ENCODE data around the gene LAMA1. TPM values are rescaled to one million over a fixed set of nuclear protein-coding genes. Genes with fewer than 3 reads are reported as not detected.

LAMA1 gene
- total RNA-seq, 5 donors from 2014 or later (not counting 1 experiment from before 2014, with no cell fraction given) = 0.09 to 0.43 (median 0.09) TPM; not detected in 2

GRCh38 chr18:6961331-6961730 is 156.3 kb downstream of the LAMA1 start:
- no peaks in the 10 kb centered on the region for H3K27me3 ChIP-seq (replicated peaks in 1 of 2; ENCODE audit: control insufficient read depth in 2 of 2, extremely low read depth in 1 of 2, insufficient read depth in 2 of 2, low read length in 1 of 2)
- Mint-ChIP-seq H3K27me3 (no peaks in the 10 kb centered on the region), H3K27ac (no peak overlapping the region), H3K36me3 (no peaks in the 10 kb centered on the region), H3K4me1 (no peaks in the 10 kb centered on the region), H3K4me3 (no peak overlapping the region), H3K9me3 (peaks cover 0 to 10% (median 7%) of the 10 kb centered on the region in 3 donors)
- CTCF ChIA-PET = no interaction called here
- POLR2A ChIA-PET = no interaction called here
- H3K27ac ChIP-seq (ENCODE audit: low read length) = no peak overlapping the region
- no peaks in the 10 kb centered on the region for H3K36me3 ChIP-seq (ENCODE audit: control insufficient read depth in 2 of 2, extremely low read depth in 1 of 2, insufficient read depth in 1 of 2, low read length in 1 of 2)
- no peak for DNase-seq
- ATAC-seq (replicated peaks in 1 of 4) = no peak
- H3K4me3 ChIP-seq (ENCODE audit: control insufficient read depth in 1 of 2, extremely low read depth in 1 of 2, low read length in 1 of 2) = no peak overlapping the region
- WGBS (ENCODE audit: insufficient coverage) = 86% methylated on average over 8 of the region's 9 CpGs
- no peaks in the 10 kb centered on the region for H3K4me1 ChIP-seq (ENCODE audit: control insufficient read depth in 1 of 2, extremely low read depth in 1 of 2, insufficient read depth in 2 of 2, low read length in 2 of 2)
- no peaks in the 10 kb centered on the region for H3K9me3 ChIP-seq

- Mint-ChIP-seq H3K4me3 (no peak overlapping the region), H3K9me3 (peaks cover 0 to 7% (median 7%) of the 10 kb centered on the region in 3 donors), H3K4me1 (no peaks in the 10 kb centered on the region), H3K27ac (no peak overlapping the region), H3K27me3 (no peaks in the 10 kb centered on the region), H3K36me3 (no peaks in the 10 kb centered on the region)
- WGBS (ENCODE audit: insufficient coverage) = 89% methylated on average over 2 of the region's 2 CpGs
- DNase-seq = no peak
- H3K27ac ChIP-seq (ENCODE audit: low read length) = no peak overlapping the region
- ChIA-PET POLR2A (no interaction called here), CTCF (no interaction called here)
- H3K36me3 ChIP-seq (ENCODE audit: control insufficient read depth in 2 of 2, extremely low read depth in 1 of 2, insufficient read depth in 1 of 2, low read length in 1 of 2) = no peaks in the 10 kb centered on the region
- no peaks in the 10 kb centered on the region for H3K27me3 ChIP-seq (replicated peaks in 1 of 2; ENCODE audit: control insufficient read depth in 2 of 2, extremely low read depth in 1 of 2, insufficient read depth in 2 of 2, low read length in 1 of 2)
- no peaks in the 10 kb centered on the region for H3K4me1 ChIP-seq (ENCODE audit: control insufficient read depth in 1 of 2, extremely low read depth in 1 of 2, insufficient read depth in 2 of 2, low read length in 2 of 2)
- ATAC-seq (replicated peaks in 1 of 4) = no peak
- H3K9me3 ChIP-seq = no peaks in the 10 kb centered on the region
- H3K4me3 ChIP-seq (ENCODE audit: control insufficient read depth in 1 of 2, extremely low read depth in 1 of 2, low read length in 1 of 2) = no peak overlapping the region
Measured at GRCh38 chr18:6960656-6961055, 156.9 kb downstream of the LAMA1 start.

GRCh38 chr18:6960124-6960523 is 157.5 kb downstream of the LAMA1 start:
- Histone ChIP-seq H3K36me3 (ENCODE audit: control insufficient read depth in 2 of 2, extremely low read depth in 1 of 2, insufficient read depth in 1 of 2, low read length in 1 of 2) (no peaks in the 10 kb centered on the region), H3K4me1 (ENCODE audit: control insufficient read depth in 1 of 2, extremely low read depth in 1 of 2, insufficient read depth in 2 of 2, low read length in 2 of 2) (no peaks in the 10 kb centered on the region), H3K9me3 (no peaks in the 10 kb centered on the region), H3K27me3 (replicated peaks in 1 of 2; ENCODE audit: control insufficient read depth in 2 of 2, extremely low read depth in 1 of 2, insufficient read depth in 2 of 2, low read length in 1 of 2) (no peaks in the 10 kb centered on the region), H3K4me3 (ENCODE audit: control insufficient read depth in 1 of 2, extremely low read depth in 1 of 2, low read length in 1 of 2) (no peak overlapping the region), H3K27ac (ENCODE audit: low read length) (no peak overlapping the region)
- H3K27me3 Mint-ChIP-seq = no peaks in the 10 kb centered on the region
- POLR2A ChIA-PET = no interaction called here
- CTCF ChIA-PET = no interaction called here
- H3K36me3 Mint-ChIP-seq = no peaks in the 10 kb centered on the region
- no peaks in the 10 kb centered on the region for H3K4me1 Mint-ChIP-seq
- peaks cover 0 to 7% (median 7%) of the 10 kb centered on the region in 3 donors for H3K9me3 Mint-ChIP-seq
- H3K27ac Mint-ChIP-seq = no peak overlapping the region
- H3K4me3 Mint-ChIP-seq = no peak overlapping the region
- no peak for DNase-seq
- ATAC-seq (replicated peaks in 1 of 4) = no peak
- WGBS (ENCODE audit: insufficient coverage) = no CpG with 5 or more reads among the region's 1 CpG

- Mint-ChIP-seq H3K27me3 (no peaks in the 10 kb centered on the region), H3K36me3 (no peaks in the 10 kb centered on the region), H3K27ac (no peak overlapping the region), H3K9me3 (peaks cover 0 to 7% (median 7%) of the 10 kb centered on the region in 3 donors), H3K4me3 (no peak overlapping the region), H3K4me1 (no peaks in the 10 kb centered on the region)
- DNase-seq (no peak), ATAC-seq (replicated peaks in 1 of 4) (no peak)
- WGBS (ENCODE audit: insufficient coverage) = 92% methylated on average over 6 of the region's 12 CpGs
- Histone ChIP-seq H3K9me3 (no peaks in the 10 kb centered on the region), H3K4me3 (ENCODE audit: control insufficient read depth in 1 of 2, extremely low read depth in 1 of 2, low read length in 1 of 2) (no peak overlapping the region), H3K36me3 (ENCODE audit: control insufficient read depth in 2 of 2, extremely low read depth in 1 of 2, insufficient read depth in 1 of 2, low read length in 1 of 2) (no peaks in the 10 kb centered on the region), H3K4me1 (ENCODE audit: control insufficient read depth in 1 of 2, extremely low read depth in 1 of 2, insufficient read depth in 2 of 2, low read length in 2 of 2) (no peaks in the 10 kb centered on the region), H3K27ac (ENCODE audit: low read length) (no peak overlapping the region), H3K27me3 (replicated peaks in 1 of 2; ENCODE audit: control insufficient read depth in 2 of 2, extremely low read depth in 1 of 2, insufficient read depth in 2 of 2, low read length in 1 of 2) (no peaks in the 10 kb centered on the region)
- ChIA-PET POLR2A (no interaction called here), CTCF (no interaction called here)
Measured at GRCh38 chr18:6959110-6959509, 158.5 kb downstream of the LAMA1 start.

GRCh38 chr18:6956999-6957398 is 160.6 kb downstream of the LAMA1 start:
- ChIA-PET CTCF (no interaction called here), POLR2A (no interaction called here)
- Mint-ChIP-seq H3K4me1 (no peaks in the 10 kb centered on the region), H3K9me3 (peaks cover 0 to 9% (median 7%) of the 10 kb centered on the region in 3 donors), H3K27ac (no peak overlapping the region), H3K4me3 (no peak overlapping the region), H3K27me3 (no peaks in the 10 kb centered on the region), H3K36me3 (no peaks in the 10 kb centered on the region)
- Histone ChIP-seq H3K4me3 (ENCODE audit: control insufficient read depth in 1 of 2, extremely low read depth in 1 of 2, low read length in 1 of 2) (no peak overlapping the region), H3K27me3 (replicated peaks in 1 of 2; ENCODE audit: control insufficient read depth in 2 of 2, extremely low read depth in 1 of 2, insufficient read depth in 2 of 2, low read length in 1 of 2) (no peaks in the 10 kb centered on the region), H3K4me1 (ENCODE audit: control insufficient read depth in 1 of 2, extremely low read depth in 1 of 2, insufficient read depth in 2 of 2, low read length in 2 of 2) (no peaks in the 10 kb centered on the region), H3K36me3 (ENCODE audit: control insufficient read depth in 2 of 2, extremely low read depth in 1 of 2, insufficient read depth in 1 of 2, low read length in 1 of 2) (no peaks in the 10 kb centered on the region), H3K27ac (ENCODE audit: low read length) (no peak overlapping the region), H3K9me3 (no peaks in the 10 kb centered on the region)
- no peak for ATAC-seq (replicated peaks in 1 of 4)
- DNase-seq = no peak
- WGBS (ENCODE audit: insufficient coverage) = 96% methylated on average over 8 of the region's 12 CpGs

- Mint-ChIP-seq H3K27me3 (no peaks in the 10 kb centered on the region), H3K36me3 (no peaks in the 10 kb centered on the region), H3K27ac (no peak overlapping the region), H3K9me3 (peaks cover 4 to 12% (median 6%) of the 10 kb centered on the region in 3 donors), H3K4me1 (no peaks in the 10 kb centered on the region), H3K4me3 (no peak overlapping the region)
- POLR2A ChIA-PET = no interaction called here
- no peaks in the 10 kb centered on the region for H3K27me3 ChIP-seq (replicated peaks in 1 of 2; ENCODE audit: control insufficient read depth in 2 of 2, extremely low read depth in 1 of 2, insufficient read depth in 2 of 2, low read length in 1 of 2)
- CTCF ChIA-PET = no interaction called here
- no peak for DNase-seq
- 88% methylated on average over 3 of the region's 5 CpGs for WGBS (ENCODE audit: insufficient coverage)
- no peaks in the 10 kb centered on the region for H3K9me3 ChIP-seq
- H3K4me3 ChIP-seq (ENCODE audit: control insufficient read depth in 1 of 2, extremely low read depth in 1 of 2, low read length in 1 of 2) = no peak overlapping the region
- ATAC-seq (replicated peaks in 1 of 4) = no peak
- H3K4me1 ChIP-seq (ENCODE audit: control insufficient read depth in 1 of 2, extremely low read depth in 1 of 2, insufficient read depth in 2 of 2, low read length in 2 of 2) = no peaks in the 10 kb centered on the region
- H3K36me3 ChIP-seq (ENCODE audit: control insufficient read depth in 2 of 2, extremely low read depth in 1 of 2, insufficient read depth in 1 of 2, low read length in 1 of 2) = no peaks in the 10 kb centered on the region
- no peak overlapping the region for H3K27ac ChIP-seq (ENCODE audit: low read length)
Measured at GRCh38 chr18:6956495-6956894, 161.1 kb downstream of the LAMA1 start.

- WGBS (ENCODE audit: insufficient coverage) = 95% methylated on average over 16 of the region's 18 CpGs
- ATAC-seq (replicated peaks in 1 of 4) = no peak
- no peak overlapping the region for H3K27ac ChIP-seq (ENCODE audit: low read length)
- Mint-ChIP-seq H3K27me3 (no peaks in the 10 kb centered on the region), H3K4me3 (no peak overlapping the region), H3K27ac (no peak overlapping the region), H3K36me3 (no peaks in the 10 kb centered on the region), H3K4me1 (no peaks in the 10 kb centered on the region), H3K9me3 (peaks cover 4 to 16% (median 9%) of the 10 kb centered on the region in 3 donors)
- H3K27me3 ChIP-seq (replicated peaks in 1 of 2; ENCODE audit: control insufficient read depth in 2 of 2, extremely low read depth in 1 of 2, insufficient read depth in 2 of 2, low read length in 1 of 2) = no peaks in the 10 kb centered on the region
- DNase-seq = no peak
- no peaks in the 10 kb centered on the region for H3K4me1 ChIP-seq (ENCODE audit: control insufficient read depth in 1 of 2, extremely low read depth in 1 of 2, insufficient read depth in 2 of 2, low read length in 2 of 2)
- H3K9me3 ChIP-seq = no peaks in the 10 kb centered on the region
- CTCF ChIA-PET = no interaction called here
- no peaks in the 10 kb centered on the region for H3K36me3 ChIP-seq (ENCODE audit: control insufficient read depth in 2 of 2, extremely low read depth in 1 of 2, insufficient read depth in 1 of 2, low read length in 1 of 2)
- H3K4me3 ChIP-seq (ENCODE audit: control insufficient read depth in 1 of 2, extremely low read depth in 1 of 2, low read length in 1 of 2) = no peak overlapping the region
- POLR2A ChIA-PET = no interaction called here
Measured at GRCh38 chr18:6955304-6955703, 162.3 kb downstream of the LAMA1 start.
